HepG2 (cell line): Measurements from ENCODE around the gene RPL3. TPM values are rescaled to one million over a fixed set of nuclear protein-coding genes. Genes with fewer than 3 reads are reported as not detected.

Source experiments
- BRCA1 ChIP-seq: sonication (generic); formaldehyde crosslinking; IDR thresholded peaks from 2 replicates; pipeline ENCODE4 v1.4.0; 2020; ENCODE audit warnings: missing genetic modification reagents
- CAMTA2 ChIP-seq: sonication (generic); formaldehyde crosslinking; IDR thresholded peaks from 2 replicates; pipeline ENCODE4 v1.4.0; 2020; ENCODE audit warnings: mild to moderate bottlenecking, missing genetic modification reagents, borderline replicate concordance
- CBX5 ChIP-seq: sonication (generic); formaldehyde crosslinking; IDR thresholded peaks from 2 replicates; pipeline ENCODE4 v1.4.0; 2020; ENCODE audit warnings: missing genetic modification reagents, borderline replicate concordance
- CHCHD3 ChIP-seq: sonication (generic); formaldehyde crosslinking; IDR thresholded peaks from 2 replicates; pipeline ENCODE4 v1.8.0; 2022; ENCODE audit warnings: mild to moderate bottlenecking, missing genetic modification reagents, moderate library complexity
- DMAP1 ChIP-seq: IDR thresholded peaks from 2 replicates; pipeline ENCODE4 v1.6.1; 2016
- ERF ChIP-seq: IDR thresholded peaks from 2 replicates; pipeline ENCODE4 v1.6.1; 2018; ENCODE audit warnings: missing biosample characterization, missing genetic modification reagents
- FOXA3 ChIP-seq: IDR thresholded peaks from 2 replicates; pipeline ENCODE4 v1.6.1; 2016; ENCODE audit warnings: missing genetic modification reagents, missing compliant biosample characterization
- GTF2F1 ChIP-seq: fragments of 150-350 bp; IDR thresholded peaks from 2 replicates; pipeline ENCODE4 v1.6.1; 2014; ENCODE audit warnings: low read length
- KDM6A ChIP-seq: IDR thresholded peaks from 2 replicates; pipeline ENCODE4 v1.6.1; 2016; ENCODE audit warnings: low read depth
- MAFF ChIP-seq: IDR thresholded peaks from 2 replicates; pipeline ENCODE4 v1.6.1; 2011; ENCODE audit warnings: low read depth, low read length, improper control_type of control experiment
- NFATC3 ChIP-seq: sonication (generic); formaldehyde crosslinking; IDR thresholded peaks from 2 replicates; pipeline ENCODE4 v1.5.1; 2020; ENCODE audit warnings: mild to moderate bottlenecking, missing genetic modification reagents
- ONECUT2 ChIP-seq: sonication (generic); formaldehyde crosslinking; IDR thresholded peaks from 2 replicates; pipeline ENCODE4 v1.4.0; 2020; ENCODE audit warnings: missing genetic modification reagents
- RAD21 ChIP-seq: fragments of 450-650 bp; formaldehyde crosslinking; IDR thresholded peaks from 2 replicates; pipeline ENCODE4 v1.5.0; 2020; ENCODE audit warnings: mild to moderate bottlenecking
- TP53 ChIP-seq: sonication (generic); formaldehyde crosslinking; conservative IDR thresholded peaks from 2 replicates; pipeline ENCODE4 v1.4.0; 2020; ENCODE audit warnings: missing genetic modification reagents
- ZNF644 ChIP-seq: IDR thresholded peaks from 2 replicates; pipeline ENCODE4 v1.6.1; 2016; ENCODE audit warnings: low read depth
- polyA plus RNA-seq, 8 experiments: library from polyadenylated mRNA; depleted of rRNA in 3 of 8; stranded (reverse) in 7 of 8; unstranded in 1 of 8; fragments of >200 nt; fragmentation: Illumina TruSeq in 4 of 8; extraction: Trizol in 4 of 8; gene quantifications; 2 replicates each; pipeline versions ENCODE4 v1.2.1 to v1.2.3, GENCODE V29; 2011 to 2016; ENCODE audit warnings: low read depth in 4 of 8, missing spikeins in 1 of 8, mixed read lengths in 1 of 8; ENCODE audit not compliant: insufficient read depth in 1 of 8
- total RNA-seq, 5 experiments: library from RNA; depleted of rRNA; stranded (reverse); fragments of >200 nt; fragmentation: Illumina TruSeq; extraction: Trizol; gene quantifications; 2 replicates each; pipeline ENCODE4 v1.2.3, GENCODE V29; 2016; ENCODE audit warnings: low read depth in 1 of 5
- TF ChIP-seq, protein P1 (sequence below): sonication (generic); formaldehyde crosslinking; IDR thresholded peaks from 2 replicates; pipeline ENCODE4 v1.5.0; 2020; ENCODE audit warnings: missing genetic modification reagents
- TF ChIP-seq, protein P2 (sequence below): sonication (generic); formaldehyde crosslinking; IDR thresholded peaks from 2 replicates; pipeline ENCODE4 v1.4.0; 2020; ENCODE audit warnings: mild to moderate bottlenecking, missing genetic modification reagents
- TF ChIP-seq, protein P3 (sequence below): sonication (generic); formaldehyde crosslinking; IDR thresholded peaks from 2 replicates; pipeline ENCODE4 v1.4.0; 2020; ENCODE audit warnings: missing genetic modification reagents, mild to moderate bottlenecking, borderline replicate concordance

Gene RPL3
- total and polyA plus RNA-seq, 2 of the 13 experiments (the other 11 are each of a cell fraction or from before 2014, with no cell fraction given), result 1,051 to 3,279 TPM

DNA sequence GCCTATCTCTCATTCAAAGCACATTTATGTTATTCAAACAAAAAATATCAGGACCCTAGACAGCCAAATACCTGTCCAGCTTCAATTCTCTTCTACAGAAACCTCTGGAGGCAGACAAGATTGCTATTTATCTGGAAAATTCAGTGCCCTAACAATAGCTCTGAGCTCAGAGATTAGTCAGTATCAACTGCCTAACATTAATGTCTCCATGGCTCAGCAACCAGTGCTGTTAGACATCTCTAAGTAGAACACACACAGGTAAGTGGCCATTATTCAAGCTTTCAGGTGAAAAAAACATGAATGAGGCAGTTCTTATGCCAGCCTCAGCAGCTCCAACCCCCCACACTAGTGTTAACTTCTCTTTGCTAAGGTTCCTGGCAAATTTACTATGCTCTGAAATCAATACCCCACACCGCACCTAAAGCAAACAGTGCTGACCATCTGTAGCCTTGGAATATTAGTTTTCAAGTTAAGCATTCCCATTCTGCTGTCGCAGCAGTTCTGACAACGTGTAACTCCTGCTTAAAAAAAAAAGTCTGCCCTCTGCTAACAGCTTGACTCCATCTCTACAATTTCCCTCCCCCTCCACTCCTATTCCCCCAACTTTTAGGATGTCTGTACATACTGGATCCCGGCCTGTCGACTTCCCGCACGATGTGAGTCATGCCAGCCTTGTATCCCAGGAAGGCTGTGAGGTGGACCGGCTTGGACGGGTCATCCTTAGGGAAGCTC, 1.5 kb downstream of the RPL3 start (continued):
- TF ChIP-seq RAD21 (no peak), NFATC3 (CRISPR knock-in tag) (no peak), CBX5 (CRISPR knock-in tag) (no peak), ONECUT2 (peak; percentile 88), TP53 (CRISPR knock-in tag) (no peak), KDM6A (CRISPR knock-in tag) (no peak), ZNF644 (CRISPR knock-in tag) (no peak), CAMTA2 (CRISPR knock-in tag) (no peak), BRCA1 (no peak), GTF2F1 (no peak), CHCHD3 (CRISPR knock-in tag) (no peak), FOXA3 (0 out of 2 replicates have a peak, but pooled peaks have one; percentile 13), DMAP1 (CRISPR knock-in tag) (no peak), ERF (CRISPR knock-in tag) (0 out of 2 replicates have a peak, but pooled peaks have one; percentile 18), MAFF (peak; percentile 83)
- TF ChIP-seq, protein P1, sequence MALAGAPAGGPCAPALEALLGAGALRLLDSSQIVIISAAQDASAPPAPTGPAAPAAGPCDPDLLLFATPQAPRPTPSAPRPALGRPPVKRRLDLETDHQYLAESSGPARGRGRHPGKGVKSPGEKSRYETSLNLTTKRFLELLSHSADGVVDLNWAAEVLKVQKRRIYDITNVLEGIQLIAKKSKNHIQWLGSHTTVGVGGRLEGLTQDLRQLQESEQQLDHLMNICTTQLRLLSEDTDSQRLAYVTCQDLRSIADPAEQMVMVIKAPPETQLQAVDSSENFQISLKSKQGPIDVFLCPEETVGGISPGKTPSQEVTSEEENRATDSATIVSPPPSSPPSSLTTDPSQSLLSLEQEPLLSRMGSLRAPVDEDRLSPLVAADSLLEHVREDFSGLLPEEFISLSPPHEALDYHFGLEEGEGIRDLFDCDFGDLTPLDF, result no peak
- TF ChIP-seq, protein P2, sequence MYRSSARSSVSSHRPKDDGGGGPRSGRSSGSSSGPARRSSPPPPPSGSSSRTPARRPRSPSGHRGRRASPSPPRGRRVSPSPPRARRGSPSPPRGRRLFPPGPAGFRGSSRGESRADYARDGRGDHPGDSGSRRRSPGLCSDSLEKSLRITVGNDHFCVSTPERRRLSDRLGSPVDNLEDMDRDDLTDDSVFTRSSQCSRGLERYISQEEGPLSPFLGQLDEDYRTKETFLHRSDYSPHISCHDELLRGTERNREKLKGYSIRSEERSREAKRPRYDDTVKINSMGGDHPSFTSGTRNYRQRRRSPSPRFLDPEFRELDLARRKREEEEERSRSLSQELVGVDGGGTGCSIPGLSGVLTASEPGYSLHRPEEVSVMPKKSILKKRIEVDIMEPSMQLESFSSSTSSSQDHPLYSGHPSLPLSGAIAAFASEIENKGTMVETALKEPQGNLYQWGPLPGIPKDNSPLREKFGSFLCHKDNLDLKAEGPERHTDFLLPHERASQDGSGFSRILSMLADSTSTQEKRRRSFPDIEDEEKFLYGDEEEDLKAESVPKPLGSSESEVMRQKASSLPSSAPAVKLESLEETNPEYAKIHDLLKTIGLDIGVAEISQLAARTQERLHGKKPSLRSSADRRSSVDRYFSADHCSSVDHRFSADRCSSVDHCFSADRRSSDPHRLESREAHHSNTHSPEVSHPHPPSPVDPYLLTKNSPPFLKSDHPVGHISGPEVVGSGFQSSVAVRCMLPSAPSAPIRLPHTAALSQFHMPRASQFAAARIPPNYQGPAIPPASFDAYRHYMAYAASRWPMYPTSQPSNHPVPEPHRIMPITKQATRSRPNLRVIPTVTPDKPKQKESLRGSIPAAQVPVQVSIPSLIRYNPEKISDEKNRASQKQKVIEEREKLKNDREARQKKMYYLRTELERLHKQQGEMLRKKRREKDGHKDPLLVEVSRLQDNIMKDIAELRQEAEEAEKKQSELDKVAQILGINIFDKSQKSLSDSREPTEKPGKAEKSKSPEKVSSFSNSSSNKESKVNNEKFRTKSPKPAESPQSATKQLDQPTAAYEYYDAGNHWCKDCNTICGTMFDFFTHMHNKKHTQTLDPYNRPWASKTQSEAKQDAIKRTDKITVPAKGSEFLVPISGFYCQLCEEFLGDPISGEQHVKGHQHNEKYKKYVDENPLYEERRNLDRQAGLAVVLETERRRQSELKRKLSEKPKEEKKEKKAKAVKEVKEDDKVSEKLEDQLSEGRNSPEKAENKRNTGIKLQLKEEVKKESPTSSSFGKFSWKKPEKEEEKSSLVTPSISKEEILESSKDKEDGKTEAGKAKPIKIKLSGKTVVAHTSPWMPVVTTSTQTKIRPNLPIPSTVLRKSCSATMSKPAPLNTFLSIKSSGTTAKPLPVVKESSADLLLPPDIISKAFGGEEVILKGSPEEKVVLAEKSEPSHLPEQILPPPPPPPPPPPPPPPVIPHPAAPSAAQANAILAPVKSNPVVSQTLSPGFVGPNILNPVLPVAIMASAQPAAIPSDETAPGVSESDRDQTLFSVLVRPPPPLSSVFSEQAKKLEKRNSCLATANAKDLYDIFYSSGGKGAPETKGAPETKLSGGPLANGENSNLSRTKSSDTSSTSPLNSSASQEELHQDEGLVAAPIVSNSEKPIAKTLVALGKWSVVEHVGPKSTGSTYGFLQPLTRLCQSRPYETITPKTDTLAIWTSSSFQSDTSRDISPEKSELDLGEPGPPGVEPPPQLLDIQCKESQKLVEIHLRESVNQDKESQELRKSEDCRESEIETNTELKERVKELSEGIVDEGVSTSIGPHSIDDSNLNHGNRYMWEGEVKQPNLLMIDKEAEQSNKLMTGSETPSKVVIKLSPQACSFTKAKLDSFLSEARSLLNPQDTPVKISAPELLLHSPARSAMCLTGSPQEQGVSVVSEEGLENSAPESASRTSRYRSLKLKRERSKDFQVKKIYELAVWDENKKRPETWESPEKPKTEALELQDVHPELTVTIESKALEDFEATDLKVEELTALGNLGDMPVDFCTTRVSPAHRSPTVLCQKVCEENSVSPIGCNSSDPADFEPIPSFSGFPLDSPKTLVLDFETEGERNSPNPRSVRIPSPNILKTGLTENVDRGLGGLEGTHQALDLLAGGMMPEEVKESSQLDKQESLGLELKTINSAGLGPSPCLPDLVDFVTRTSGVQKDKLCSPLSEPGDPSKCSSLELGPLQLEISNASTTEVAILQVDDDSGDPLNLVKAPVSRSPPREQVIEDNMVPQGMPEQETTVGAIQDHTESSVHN (CRISPR knock-in tag), result no peak
- TF ChIP-seq, protein P3, sequence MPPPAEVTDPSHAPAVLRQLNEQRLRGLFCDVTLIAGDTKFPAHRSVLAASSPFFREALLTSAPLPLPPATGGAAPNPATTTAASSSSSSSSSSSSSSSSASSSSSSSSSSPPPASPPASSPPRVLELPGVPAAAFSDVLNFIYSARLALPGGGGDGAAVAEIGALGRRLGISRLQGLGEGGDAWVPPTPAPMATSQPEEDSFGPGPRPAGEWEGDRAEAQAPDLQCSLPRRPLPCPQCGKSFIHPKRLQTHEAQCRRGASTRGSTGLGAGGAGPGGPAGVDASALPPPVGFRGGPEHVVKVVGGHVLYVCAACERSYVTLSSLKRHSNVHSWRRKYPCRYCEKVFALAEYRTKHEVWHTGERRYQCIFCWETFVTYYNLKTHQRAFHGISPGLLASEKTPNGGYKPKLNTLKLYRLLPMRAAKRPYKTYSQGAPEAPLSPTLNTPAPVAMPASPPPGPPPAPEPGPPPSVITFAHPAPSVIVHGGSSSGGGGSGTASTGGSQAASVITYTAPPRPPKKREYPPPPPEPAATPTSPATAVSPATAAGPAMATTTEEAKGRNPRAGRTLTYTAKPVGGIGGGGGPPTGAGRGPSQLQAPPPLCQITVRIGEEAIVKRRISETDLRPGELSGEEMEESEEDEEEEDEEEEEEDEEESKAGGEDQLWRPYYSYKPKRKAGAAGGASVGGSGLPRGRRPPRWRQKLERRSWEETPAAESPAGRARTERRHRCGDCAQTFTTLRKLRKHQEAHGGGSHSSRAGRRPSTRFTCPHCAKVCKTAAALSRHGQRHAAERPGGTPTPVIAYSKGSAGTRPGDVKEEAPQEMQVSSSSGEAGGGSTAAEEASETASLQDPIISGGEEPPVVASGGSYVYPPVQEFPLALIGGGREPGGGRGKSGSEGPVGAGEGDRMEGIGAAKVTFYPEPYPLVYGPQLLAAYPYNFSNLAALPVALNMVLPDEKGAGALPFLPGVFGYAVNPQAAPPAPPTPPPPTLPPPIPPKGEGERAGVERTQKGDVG (CRISPR knock-in tag), result no peak
